WTC11 (cell line): ENCODE data around the gene SERF1B. TPM values are rescaled to one million over a fixed set of nuclear protein-coding genes. Genes with fewer than 3 reads are reported as not detected.
"Not testable (repeated sequence)": the region's sequence is repeated elsewhere in the genome, so short reads cannot be mapped to it uniquely, and the experiment has no call there.

Experiments
- ATAC-seq: fragments of 200-7000 bp; cut with Tn5 transposase; 2 replicates; pipeline ENCODE4 v1.10.0; 2021; ENCODE audit warnings: mild to moderate bottlenecking, moderate library complexity
- CTCF ChIA-PET: fragments of 300-600 bp; sonication (Branson Sonifier 250); formaldehyde crosslinking; loops from one replicate; lab custom pipeline; 2021; ENCODE audit warnings: antibody characterized with exemption; lab: Charles Lee
- POLR2A ChIA-PET: fragments of 350-600 bp; sonication (Branson Sonifier 250); formaldehyde crosslinking; loops from one replicate; lab custom pipeline; 2021; ENCODE audit warnings: antibody characterized with exemption; lab: Charles Lee
- DNase-seq: peaks from one replicate; pipeline ENCODE4 v3.0.0; 2021; ENCODE audit warnings: low spot score
- H3K27ac Mint-ChIP-seq: 2 replicates; pipeline ENCODE4 v1.8.0; 2021; ENCODE audit warnings: mixed read lengths
- H3K27me3 Mint-ChIP-seq: 2 replicates; pipeline ENCODE4 v1.8.0; 2021; ENCODE audit warnings: low read depth, mild to moderate bottlenecking, moderate library complexity, mixed read lengths
- H3K36me3 Mint-ChIP-seq: 2 replicates; pipeline ENCODE4 v1.8.0; 2021; ENCODE audit warnings: mixed read lengths
- H3K4me1 Mint-ChIP-seq: 2 replicates; pipeline ENCODE4 v1.8.0; 2022; ENCODE audit warnings: mixed read lengths
- H3K4me3 Mint-ChIP-seq: 2 replicates; pipeline ENCODE4 v1.8.0; 2021; ENCODE audit warnings: mild to moderate bottlenecking, moderate library complexity, mixed read lengths
- H3K9me3 Mint-ChIP-seq: 2 replicates; pipeline ENCODE4 v1.8.0; 2021; ENCODE audit warnings: mixed read lengths
- total RNA-seq: library from RNA; stranded (reverse); gene quantifications from 3 replicates; pipeline ENCODE4 v1.2.3, GENCODE V29; 2021

The SERF1B gene
- total RNA-seq, 1 experiment from 2014 or later, result 58.9 TPM

DNA sequence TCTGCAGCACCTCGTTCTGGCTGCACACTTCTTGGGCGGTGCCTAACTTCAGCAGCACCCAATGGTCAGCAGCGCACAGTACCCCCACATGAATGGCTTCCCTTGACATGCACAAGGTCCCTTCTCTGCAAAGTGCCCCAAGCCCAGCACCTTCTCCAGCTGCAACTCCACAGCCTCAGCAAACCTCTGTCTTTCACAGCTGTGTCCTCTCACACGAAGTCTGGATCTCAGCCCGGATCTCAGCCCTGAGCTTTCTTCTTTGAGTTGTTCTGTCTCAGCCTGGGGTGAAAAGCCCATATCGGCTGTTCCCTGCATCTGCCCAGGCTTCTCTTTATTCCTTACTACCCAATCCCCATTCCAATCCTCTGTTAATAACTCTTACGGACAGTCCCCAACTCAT is 66.7 kb downstream of the SERF1B start:
- CTCF ChIA-PET, H3K36me3 Mint-ChIP-seq, H3K27me3 Mint-ChIP-seq, POLR2A ChIA-PET, H3K9me3 Mint-ChIP-seq, ATAC-seq, H3K4me3 Mint-ChIP-seq, H3K4me1 Mint-ChIP-seq, H3K27ac Mint-ChIP-seq, DNase-seq: not testable (repeated sequence)

Other genes with a start within 250 kb of the SERF1B start
- gene SMN2, start 24.4 kb downstream of the SERF1B start, total RNA-seq, result 90.9 to 128 TPM (median 94.5 TPM) in 3 replicates